ENCODE measurements around the gene MBP.

GRCh38 chr18:77177009-77177408 lies 44.4 kb upstream of the MBP start:
- TF ChIP-seq EZH2 (IDR thresholded peaks at IDR 0.05; ENCODE audit: borderline replicate concordance, insufficient read depth, low read length, poor library complexity, severe bottlenecking) (no peak), SMC3 (conservative IDR thresholded peaks at IDR 0.05; ENCODE audit: poor library complexity) (no peak), POLR2AphosphoS5 (IDR thresholded peaks at IDR 0.05) (no peak), CTCF (IDR thresholded peaks at IDR 0.05; ENCODE audit: poor library complexity, severe bottlenecking) (no peak)

Data from neural cell (in vitro differentiated cells).